Activated CD4-positive, alpha-beta T cell treated with anti-CD3 and anti-CD28 coated beads, Interleukin-2, Interleukin-4, amounts not matched to agents 100 ng/mL and 50 ng/mL, durations not matched to agents 16 hours and 8 hours (primary cell): ENCODE results near the gene CRCP.
"Not testable (repeated sequence)": the region's sequence is repeated elsewhere in the genome, so short reads cannot be mapped to it uniquely, and the experiment has no call there.

Experiments
- DNase-seq: peaks from one replicate; pipeline ENCODE4 v3.0.0-alpha.2; 2020; ENCODE audit warnings: low spot score

Gene CRCP

GRCh38 chr7:66114743-66115649 lies at the start of gene CRCP:
Gene CRCP, plus strand, starts transcription at chr7:66114847. Its CDS starts 116 bp downstream, at chr7:66114963.
- peak; percentile 79 for DNase-seq

- no peak for DNase-seq
Observed at GRCh38 chr7:66069732-66070131, 44.9 kb upstream of the CRCP start.

- DNase-seq: no peak
Observed at GRCh38 chr7:66070222-66070621, 44.4 kb upstream of the CRCP start.

- DNase-seq: not testable (repeated sequence)
Observed at GRCh38 chr7:66072208-66072607, 42.4 kb upstream of the CRCP start.

- peak; percentile 89 for DNase-seq
Observed at GRCh38 chr7:66075590-66076461, 38.8 kb upstream of the CRCP start, which contains the start of gene ASL. Gene ASL, plus strand, starts transcription at chr7:66075819. Its CDS starts 263 bp downstream, at chr7:66076082.

GRCh38 chr7:66076462-66077329 lies 38.0 kb upstream of the CRCP start:
- no peak for DNase-seq

- no peak for DNase-seq
Observed at GRCh38 chr7:66078067-66078466, 36.6 kb upstream of the CRCP start.

- no peak for DNase-seq
Observed at GRCh38 chr7:66082083-66082482, 32.6 kb upstream of the CRCP start.

GRCh38 chr7:66082886-66083415 lies 31.7 kb upstream of the CRCP start:
- DNase-seq: no peak

GRCh38 chr7:66083677-66084076 lies 31.0 kb upstream of the CRCP start:
- DNase-seq: no peak

GRCh38 chr7:66088861-66089838 lies 25.5 kb upstream of the CRCP start:
- DNase-seq: no peak

GRCh38 chr7:66092654-66093053 lies 22.0 kb upstream of the CRCP start:
- no peak for DNase-seq

- DNase-seq: no peak
Observed at GRCh38 chr7:66095010-66095409, 19.6 kb upstream of the CRCP start.

- no peak for DNase-seq
Observed at GRCh38 chr7:66099232-66099550, 15.5 kb upstream of the CRCP start.

- DNase-seq: no peak
Observed at GRCh38 chr7:66099551-66100407, 14.9 kb upstream of the CRCP start.

GRCh38 chr7:66100408-66101050 lies 14.1 kb upstream of the CRCP start:
- no peak for DNase-seq

- not testable (repeated sequence) for DNase-seq
Observed at GRCh38 chr7:66102168-66102567, 12.5 kb upstream of the CRCP start.

GRCh38 chr7:66103994-66104393 lies 10.7 kb upstream of the CRCP start:
- not testable (repeated sequence) for DNase-seq

GRCh38 chr7:66105263-66105748 lies 9.3 kb upstream of the CRCP start:
- DNase-seq: no peak
